Smooth muscle cell (in vitro differentiated cells): ENCODE measurements around the gene PPP2R2B. TPM values are rescaled to one million over a fixed set of nuclear protein-coding genes. Genes with fewer than 3 reads are reported as not detected.

ENCODE experiments used
- DNase-seq: peaks from one replicate; lab custom pipeline; 2025; ENCODE audit not compliant: unreplicated experiment; lab: John Stamatoyannopoulos, UW
- H2AFZ ChIP-seq: fragments of 200-600 bp; sonication (generic); 2 replicates; pipeline ENCODE4 v1.6.0; 2016; ENCODE audit warnings: antibody characterized with exemption, low read depth, mild to moderate bottlenecking
- H3F3A ChIP-seq: fragments of 200-600 bp; sonication (generic); 2 replicates; pipeline ENCODE4 v1.6.0; 2017; ENCODE audit warnings: antibody characterized with exemption, low read depth
- H3K27ac ChIP-seq: fragments of 200-600 bp; sonication (generic); 2 replicates; pipeline ENCODE4 v1.5.1; 2016; ENCODE audit warnings: low read depth, mild to moderate bottlenecking
- H3K27me3 ChIP-seq: fragments of 200-600 bp; sonication (generic); 2 replicates; pipeline ENCODE4 v1.6.1; 2016; ENCODE audit warnings: low read depth, mild to moderate bottlenecking
- H3K36me3 ChIP-seq: fragments of 200-600 bp; sonication (generic); 2 replicates; pipeline ENCODE4 v1.5.1; 2016; ENCODE audit warnings: low read depth
- H3K4me1 ChIP-seq: fragments of 200-600 bp; sonication (generic); 2 replicates; pipeline ENCODE4 v1.5.1; 2016; ENCODE audit warnings: low read depth
- H3K4me2 ChIP-seq: fragments of 200-600 bp; sonication (generic); 2 replicates; pipeline ENCODE4 v1.6.0; 2016; ENCODE audit warnings: mild to moderate bottlenecking
- H3K4me3 ChIP-seq: fragments of 200-600 bp; sonication (generic); 2 replicates; pipeline ENCODE4 v1.5.1; 2016; ENCODE audit warnings: mild to moderate bottlenecking
- H3K79me2 ChIP-seq: fragments of 200-600 bp; sonication (generic); 2 replicates; pipeline ENCODE4 v1.6.0; 2016; ENCODE audit warnings: low read depth, mild to moderate bottlenecking
- H3K9ac ChIP-seq: fragments of 200-600 bp; sonication (generic); 2 replicates; pipeline ENCODE4 v1.6.0; 2016; ENCODE audit warnings: low read depth
- H3K9me3 ChIP-seq: fragments of 200-600 bp; sonication (generic); replicated peaks from 2 replicates; pipeline ENCODE4 v1.5.1; 2016; ENCODE audit warnings: low read depth
- H4K20me1 ChIP-seq: fragments of 200-600 bp; sonication (generic); 2 replicates; pipeline ENCODE4 v1.6.0; 2016; ENCODE audit warnings: low read depth
- CTCF ChIP-seq: fragments of 200-600 bp; sonication (generic); IDR thresholded peaks from 2 replicates; pipeline ENCODE4 v1.5.1; 2017; ENCODE audit warnings: borderline replicate concordance, mild to moderate bottlenecking, antibody characterized with exemption; ENCODE audit not compliant: insufficient read depth, poor library complexity, severe bottlenecking
- WGBS: methylation state at CpG from one replicate; pipeline ENCODE4 v1.1.7; 2016; ENCODE audit warnings: low lambda C conversion rate; 5-methylcytosine and 5-hydroxymethylcytosine counted together
- polyA plus RNA-seq: library from polyadenylated mRNA; unstranded; fragments of >200 nt; fragmentation: Nextera tagmentation; extraction: Ambion mirVana; gene quantifications from 2 replicates; pipeline ENCODE4 v1.2.1, GENCODE V29; 2016
- total RNA-seq: library from RNA; depleted of rRNA; stranded (reverse); fragments of >200 nt; gene quantifications from 2 replicates; pipeline ENCODE4 v1.2.3, GENCODE V29; 2014

Gene PPP2R2B
- total and polyA plus RNA-seq, 2 experiments from 2014 or later, result 0.89 to 2.2 TPM

- peak overlapping the region; percentile 76 for H3K27ac ChIP-seq
- H3K27me3 ChIP-seq, result no peaks in the 10 kb centered on the region
- no peak overlapping the region for H2AFZ ChIP-seq
- no peaks in the 10 kb centered on the region for H3K4me1 ChIP-seq
- no peak for DNase-seq
- no peaks in the 10 kb centered on the region for H3K36me3 ChIP-seq
- H3K79me2 ChIP-seq, result no peaks in the 10 kb centered on the region
- no peak for TF ChIP-seq CTCF
- no peak overlapping the region for H3K4me3 ChIP-seq
- 64% methylated on average over 9 of the region's 9 CpGs for WGBS
- H3K9ac ChIP-seq, result no peak overlapping the region
- H3F3A ChIP-seq, result no peaks in the 10 kb centered on the region
- H4K20me1 ChIP-seq, result no peaks in the 10 kb centered on the region
- H3K9me3 ChIP-seq, result no peaks in the 10 kb centered on the region
- H3K4me2 ChIP-seq, result no peak overlapping the region
Observed at GRCh38 chr5:146680846-146681584, 197.5 kb downstream of the PPP2R2B start.

- no peak overlapping the region for H2AFZ ChIP-seq
- H3K4me2 ChIP-seq, result no peak overlapping the region
- no peak overlapping the region for H3K27ac ChIP-seq
- no peaks in the 10 kb centered on the region for H3K79me2 ChIP-seq
- no peaks in the 10 kb centered on the region for H3K4me1 ChIP-seq
- TF ChIP-seq CTCF, result no peak
- H3K27me3 ChIP-seq, result no peaks in the 10 kb centered on the region
- no peak for DNase-seq
- no peaks in the 10 kb centered on the region for H3F3A ChIP-seq
- no peaks in the 10 kb centered on the region for H4K20me1 ChIP-seq
- 88% methylated on average over 4 of the region's 4 CpGs for WGBS
- no peak overlapping the region for H3K9ac ChIP-seq
- no peaks in the 10 kb centered on the region for H3K9me3 ChIP-seq
- no peaks in the 10 kb centered on the region for H3K36me3 ChIP-seq
- H3K4me3 ChIP-seq, result no peak overlapping the region
Observed at GRCh38 chr5:146675636-146676035, 202.9 kb downstream of the PPP2R2B start.

GRCh38 chr5:146672866-146673265 lies 205.7 kb downstream of the PPP2R2B start:
- no peaks in the 10 kb centered on the region for H3K79me2 ChIP-seq
- H3K36me3 ChIP-seq, result no peaks in the 10 kb centered on the region
- H3K27me3 ChIP-seq, result no peaks in the 10 kb centered on the region
- no peaks in the 10 kb centered on the region for H3K9me3 ChIP-seq
- no peak overlapping the region for H3K4me2 ChIP-seq
- DNase-seq, result no peak
- no peaks in the 10 kb centered on the region for H4K20me1 ChIP-seq
- no peaks in the 10 kb centered on the region for H3F3A ChIP-seq
- H3K4me1 ChIP-seq, result no peaks in the 10 kb centered on the region
- H2AFZ ChIP-seq, result no peak overlapping the region
- no peak overlapping the region for H3K9ac ChIP-seq
- H3K4me3 ChIP-seq, result no peak overlapping the region
- WGBS, result 95% methylated on average over 1 of the region's 1 CpG
- no peak overlapping the region for H3K27ac ChIP-seq
- no peak for TF ChIP-seq CTCF
